Bronchial epithelial cell (primary cell): ENCODE results near the gene ADAM8. TPM values are rescaled to one million over a fixed set of nuclear protein-coding genes. Genes with fewer than 3 reads are reported as not detected.
A peak's percentile ranks its signal among the peaks of the same experiment; 100 is the strongest.

Experiments used
- DNase-seq: peaks from one replicate; pipeline ENCODE4 v3.0.0-alpha.2; 2010; ENCODE audit warnings: low read depth
- FAIRE-seq: peaks from 2 replicates; lab custom pipeline; 2011; peaks lifted over from hg19 to GRCh38; lab: Jason Lieb, UNC
- H3K27me3 ChIP-seq: 2 replicates; pipeline ENCODE4 v1.5.1; 2011; ENCODE audit warnings: low read length; ENCODE audit not compliant: control insufficient read depth, insufficient read depth
- H3K36me3 ChIP-seq: 2 replicates; pipeline ENCODE4 v1.5.1; 2011; ENCODE audit warnings: low read length; ENCODE audit not compliant: control insufficient read depth, insufficient read depth
- H3K4me3 ChIP-seq: 2 replicates; pipeline ENCODE4 v1.5.1; 2011; ENCODE audit warnings: mild to moderate bottlenecking, low read depth, low read length, control low read depth
- total RNA-seq: library from RNA; depleted of rRNA; stranded (reverse); fragments of >200 nt; gene quantifications from 2 replicates; pipeline ENCODE4 v1.2.1, GENCODE V29; 2014
- TF ChIP-seq, protein P1 (sequence below): IDR thresholded peaks from 2 replicates; pipeline ENCODE4 v1.5.1; 2011; ENCODE audit warnings: mild to moderate bottlenecking, moderate library complexity, low read length, control low read depth, inconsistent platforms; ENCODE audit not compliant: insufficient read depth, severe bottlenecking

ADAM8 gene
- total RNA-seq, 1 donor from 2014 or later: 34.2 TPM

DNA sequence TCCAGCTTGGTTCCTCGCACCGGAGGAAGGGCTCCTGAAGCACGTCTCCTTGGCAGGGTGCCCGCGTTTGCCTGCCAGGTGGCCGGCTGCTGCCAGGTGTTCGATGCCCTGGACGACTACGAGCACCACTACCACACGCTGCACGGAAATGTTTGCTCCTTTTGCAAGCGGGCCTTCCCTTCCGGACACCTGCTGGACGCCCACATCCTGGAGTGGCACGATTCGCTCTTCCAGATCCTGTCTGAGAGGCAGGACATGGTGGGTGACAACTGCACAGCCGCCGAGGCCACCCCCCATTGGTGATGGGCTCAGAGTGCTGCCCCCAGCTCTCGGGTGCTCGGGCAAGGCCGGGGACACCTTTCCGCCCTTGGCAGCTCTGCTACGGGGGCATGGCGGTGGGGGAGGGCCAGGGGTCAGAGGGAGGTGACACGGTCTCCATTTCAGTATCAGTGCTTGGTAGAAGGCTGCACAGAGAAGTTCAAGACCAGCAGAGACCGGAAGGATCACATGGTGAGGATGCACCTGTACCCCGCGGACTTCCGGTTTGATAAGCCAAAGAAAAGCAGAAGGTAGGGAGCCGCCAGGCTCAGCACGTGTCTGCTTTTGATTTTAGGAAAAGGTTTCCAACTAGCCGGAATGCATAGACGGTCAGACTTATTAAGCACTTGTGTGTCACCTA lies 33.2 kb upstream of the ADAM8 start:
- TF ChIP-seq, protein P1, sequence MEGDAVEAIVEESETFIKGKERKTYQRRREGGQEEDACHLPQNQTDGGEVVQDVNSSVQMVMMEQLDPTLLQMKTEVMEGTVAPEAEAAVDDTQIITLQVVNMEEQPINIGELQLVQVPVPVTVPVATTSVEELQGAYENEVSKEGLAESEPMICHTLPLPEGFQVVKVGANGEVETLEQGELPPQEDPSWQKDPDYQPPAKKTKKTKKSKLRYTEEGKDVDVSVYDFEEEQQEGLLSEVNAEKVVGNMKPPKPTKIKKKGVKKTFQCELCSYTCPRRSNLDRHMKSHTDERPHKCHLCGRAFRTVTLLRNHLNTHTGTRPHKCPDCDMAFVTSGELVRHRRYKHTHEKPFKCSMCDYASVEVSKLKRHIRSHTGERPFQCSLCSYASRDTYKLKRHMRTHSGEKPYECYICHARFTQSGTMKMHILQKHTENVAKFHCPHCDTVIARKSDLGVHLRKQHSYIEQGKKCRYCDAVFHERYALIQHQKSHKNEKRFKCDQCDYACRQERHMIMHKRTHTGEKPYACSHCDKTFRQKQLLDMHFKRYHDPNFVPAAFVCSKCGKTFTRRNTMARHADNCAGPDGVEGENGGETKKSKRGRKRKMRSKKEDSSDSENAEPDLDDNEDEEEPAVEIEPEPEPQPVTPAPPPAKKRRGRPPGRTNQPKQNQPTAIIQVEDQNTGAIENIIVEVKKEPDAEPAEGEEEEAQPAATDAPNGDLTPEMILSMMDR: no peak
- Histone ChIP-seq H3K27me3 (no peaks in the 10 kb centered on the region), H3K4me3 (no peak overlapping the region), H3K36me3 (peaks cover 1% of the 10 kb centered on the region)
- DNase-seq: no peak
- no peak for FAIRE-seq

DNA sequence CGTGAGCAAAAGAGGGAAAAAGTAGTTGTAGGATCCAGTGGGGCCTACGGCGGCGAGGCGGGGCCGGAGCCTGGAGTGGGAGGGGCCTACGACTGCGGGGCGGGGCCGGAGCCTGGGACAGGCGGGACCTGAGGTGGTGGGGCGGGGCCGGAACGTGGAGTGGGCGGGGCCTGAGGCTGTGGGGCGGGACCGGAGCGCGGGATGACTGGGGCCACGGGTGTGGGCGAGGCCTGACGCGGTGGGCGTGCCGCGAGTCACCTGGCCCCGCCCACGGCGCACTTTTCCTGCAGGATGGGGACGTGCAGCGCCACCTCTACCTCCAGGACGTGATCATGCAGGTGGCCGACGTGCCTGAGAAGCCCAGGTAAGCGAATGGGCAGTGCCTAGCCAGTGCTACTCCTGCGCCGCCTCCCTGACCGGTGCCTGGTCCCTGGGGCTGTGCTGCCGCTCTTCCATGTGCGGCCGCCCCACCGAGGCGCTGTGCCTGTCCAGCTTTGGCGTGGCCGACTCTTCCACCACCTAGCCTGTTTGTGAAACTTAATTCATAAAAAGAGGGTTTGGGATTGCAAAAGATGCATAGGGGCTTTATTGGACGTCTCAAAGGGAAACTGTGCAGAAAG lies 32.5 kb upstream of the ADAM8 start:
- DNase-seq (peak; percentile 78), FAIRE-seq (no peak)
- peaks cover 1% of the 10 kb centered on the region for H3K36me3 ChIP-seq
- no peaks in the 10 kb centered on the region for H3K27me3 ChIP-seq
- peak overlapping the region; percentile 93 for H3K4me3 ChIP-seq
- TF ChIP-seq, protein P1: peak; percentile 24

DNA sequence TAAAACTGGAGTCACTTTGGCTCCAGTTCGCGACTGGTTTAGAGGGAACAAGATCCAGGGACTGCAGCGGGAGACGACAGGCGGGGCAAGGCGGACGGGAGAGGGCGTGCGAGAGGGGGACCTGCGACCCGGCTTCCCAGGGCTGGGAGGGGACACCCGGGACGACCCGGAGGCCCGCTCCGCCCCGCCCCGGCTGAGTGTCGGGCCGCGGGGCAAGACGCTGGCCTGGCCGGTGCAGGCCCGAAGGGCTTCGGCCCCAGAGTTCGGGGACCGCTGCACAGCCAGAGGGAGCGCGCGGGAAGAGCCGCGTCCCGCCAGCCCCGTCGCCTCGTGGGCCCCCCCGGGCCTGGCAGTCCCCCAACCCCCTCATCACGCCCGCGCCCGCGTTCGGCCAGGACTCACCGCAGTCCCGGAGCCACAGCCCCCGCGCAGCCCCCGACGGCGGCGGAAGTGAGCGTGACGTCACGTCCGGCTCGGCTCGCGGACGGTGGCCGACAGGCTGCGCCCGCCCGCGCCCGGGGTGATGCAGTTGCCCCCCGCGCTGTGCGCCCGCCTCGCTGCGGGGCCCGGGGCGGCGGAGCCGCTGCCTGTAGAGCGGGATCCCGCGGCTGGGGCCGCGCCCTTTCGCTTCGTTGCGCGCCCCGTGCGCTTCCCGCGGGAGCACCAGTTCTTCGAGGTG lies 31.9 kb upstream of the ADAM8 start, which contains the start of the genes TUBGCP2 and ZNF511:
Gene TUBGCP2 (minus strand): TSS at position 452 of the 679 bp plus-strand sequence. CDS start 5,931 bp downstream, outside the sequence.
Gene ZNF511 (plus strand): TSS at position 494 of the 679 bp plus-strand sequence. CDS start 30 bp downstream, at position 524.
- Histone ChIP-seq H3K4me3 (peak within 1 kb of the TSS; percentile 93), H3K27me3 (no peaks in the 10 kb centered on the region), H3K36me3 (peaks cover 3% of the 10 kb centered on the region)
- no peak for FAIRE-seq
- DNase-seq: peak; percentile 62
- TF ChIP-seq, protein P1: peak; percentile 38

DNA sequence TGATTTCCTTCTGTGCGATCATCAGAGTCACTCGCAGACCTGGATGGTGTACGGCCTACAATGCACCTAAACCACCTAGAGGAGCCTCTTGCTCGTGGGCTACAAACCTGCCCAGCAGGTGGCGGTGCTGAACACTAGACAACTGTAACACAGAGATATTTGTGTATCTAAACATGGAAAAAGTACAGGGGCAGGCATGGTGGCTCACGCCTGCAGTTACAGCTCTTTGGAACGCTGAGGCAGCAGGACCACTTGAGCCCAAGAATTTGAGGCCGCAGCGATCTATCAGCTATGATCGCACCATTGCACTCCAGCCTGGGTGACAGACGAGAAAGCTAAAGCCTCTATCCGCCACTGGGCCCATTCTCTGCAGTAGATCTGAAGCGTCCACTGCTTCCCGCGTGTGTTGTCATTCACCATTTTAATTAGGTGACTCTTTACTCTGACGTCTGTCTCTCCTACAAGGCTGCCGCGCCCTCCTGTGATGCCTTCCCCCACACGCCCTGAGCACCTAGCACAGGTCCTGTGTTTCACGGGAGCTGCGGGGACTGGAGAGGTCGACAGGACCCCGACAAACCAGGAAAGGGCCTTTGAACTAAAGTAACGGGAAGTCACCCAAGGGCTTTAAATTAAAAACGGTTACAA lies 31.2 kb upstream of the ADAM8 start:
- Histone ChIP-seq H3K4me3 (peak overlapping the region; percentile 93), H3K27me3 (no peaks in the 10 kb centered on the region), H3K36me3 (peaks cover 3% of the 10 kb centered on the region)
- TF ChIP-seq, protein P1: peak; percentile 82
- peak; percentile 79 for DNase-seq
- no peak for FAIRE-seq

DNA sequence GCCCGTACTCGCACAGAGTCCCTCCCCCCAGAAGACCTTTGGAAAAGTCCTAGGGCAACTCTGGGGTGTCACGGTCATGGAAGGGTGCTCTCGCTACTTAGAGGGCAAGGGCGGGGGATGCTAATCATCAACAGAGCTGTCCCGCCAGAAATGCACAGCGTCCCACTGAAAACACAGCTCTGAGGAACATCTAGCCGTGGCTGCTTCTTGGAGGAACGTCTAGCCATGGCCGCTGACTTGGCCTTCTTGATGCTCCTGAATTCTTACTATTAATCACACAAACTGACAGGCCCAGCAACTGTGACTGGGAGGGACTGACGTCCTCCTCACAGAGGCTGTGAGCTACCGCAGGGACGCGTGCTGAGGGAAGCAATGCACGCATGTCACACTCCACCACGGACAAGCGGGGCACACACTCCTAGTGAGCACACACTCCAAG lies 30.3 kb upstream of the ADAM8 start:
- DNase-seq (no peak), FAIRE-seq (no peak)
- Histone ChIP-seq H3K36me3 (peaks cover 5% of the 10 kb centered on the region), H3K27me3 (no peaks in the 10 kb centered on the region), H3K4me3 (no peak overlapping the region)
- TF ChIP-seq, protein P1: no peak
